Spleen (tissue), 11 donors: ENCODE measurements around the gene C12orf57. TPM values are rescaled to one million over a fixed set of nuclear protein-coding genes. Genes with fewer than 3 reads are reported as not detected.
A peak's percentile ranks its signal among the peaks of the same experiment; 100 is the strongest.

Experiments used
- DNase-seq: peaks from one replicate; pipeline ENCODE4 v3.0.0-alpha.2; 2020
- H3K27ac ChIP-seq, 8 donors: fragments of 200-600 bp; sonication (generic) in 7 of 8; 1 replicate in 4 of 8; 2 replicates in 4 of 8; pipeline versions ENCODE4 v1.5.0 to v1.8.0; 2016 to 2021; ENCODE audit warnings: inconsistent platforms in 4 of 8, mild to moderate bottlenecking in 4 of 8, moderate library complexity in 1 of 8
- H3K27me3 ChIP-seq, 7 donors: fragments of 200-600 bp; sonication (generic) in 6 of 7; replicated peaks in 1 of 7; 1 replicate in 4 of 7; 2 replicates in 3 of 7; pipeline versions ENCODE4 v1.5.0 to v1.8.0; 2016 to 2021; ENCODE audit warnings: inconsistent platforms in 3 of 7, mild to moderate bottlenecking in 1 of 7
- H3K36me3 ChIP-seq, 6 donors: fragments of 200-600 bp; sonication (generic) in 5 of 6; 1 replicate in 4 of 6; 2 replicates in 2 of 6; pipeline versions ENCODE4 v1.5.0 to v1.8.0; 2016 to 2021; ENCODE audit warnings: inconsistent platforms in 2 of 6
- H3K4me1 ChIP-seq, 6 donors: fragments of 200-600 bp; sonication (generic) in 5 of 6; 1 replicate in 3 of 6; 2 replicates in 3 of 6; pipeline versions ENCODE4 v1.5.0 to v1.8.0; 2016 to 2021; ENCODE audit warnings: inconsistent platforms in 3 of 6
- H3K4me3 ChIP-seq, 8 donors: fragments of 200-600 bp; sonication (generic) in 7 of 8; 1 replicate in 4 of 8; 2 replicates in 4 of 8; pipeline versions ENCODE4 v1.5.0 to v1.8.0; 2016 to 2021; ENCODE audit warnings: inconsistent platforms in 4 of 8, mild to moderate bottlenecking in 4 of 8, moderate library complexity in 2 of 8
- H3K9me3 ChIP-seq, 8 donors: fragments of 200-600 bp; sonication (generic) in 7 of 8; 1 replicate in 4 of 8; 2 replicates in 4 of 8; pipeline versions ENCODE4 v1.5.0 to v1.8.0; 2016 to 2021; ENCODE audit warnings: inconsistent platforms in 4 of 8
- CTCF ChIP-seq, 11 experiments: fragments of 200-600 bp in 7 of 11; fragments of 450-650 bp in 4 of 11; sonication (generic) in 4 of 11; IDR thresholded peaks in 8 of 11; conservative IDR thresholded peaks in 3 of 11; 1 replicate in 7 of 11; 2 replicates in 4 of 11; pipeline versions ENCODE4 v1.4.0 to v1.8.0; 2016 to 2021; ENCODE audit warnings: antibody characterized with exemption in 11 of 11, inconsistent platforms in 4 of 11, mild to moderate bottlenecking in 1 of 11
- POLR2A ChIP-seq, 3 donors: fragments of 450-650 bp; IDR thresholded peaks; one replicate each; pipeline ENCODE4 v1.5.1; 2017; ENCODE audit warnings: antibody characterized with exemption in 3 of 3, mild to moderate bottlenecking in 1 of 3
- POLR2AphosphoS5 ChIP-seq, 3 donors: sonication (generic); formaldehyde crosslinking; IDR thresholded peaks; one replicate each; pipeline ENCODE4 v1.5.1; 2017; ENCODE audit warnings: antibody characterized with exemption in 3 of 3
- WGBS, 5 donors: extraction: QIAGEN DNeasy Blood & Tissue Kit in 3 of 5; methylation state at CpG; one replicate each; pipeline versions ENCODE4 v1.1.5 to v1.1.7; 2013 to 2018; 5-methylcytosine and 5-hydroxymethylcytosine counted together
- intact Hi-C: fragments of 100-400 bp; cut with DNase I; formaldehyde crosslinking; loops from one replicate; pipeline ENCODE4 v1.15.0; 2023; ENCODE audit warnings: low total_unique reads
- polyA plus RNA-seq, 3 donors: library from polyadenylated mRNA; stranded (reverse); fragments of 200-250 nt; gene quantifications; one replicate each; pipeline ENCODE4 v1.2.1, GENCODE V29; 2013
- total RNA-seq, 7 donors: library from RNA; depleted of rRNA in 3 of 7; stranded (reverse); fragments of >200 nt in 3 of 7; fragmentation: NEBNext Ultra II Directional in 4 of 7; extraction: Animal tissue kit (Norgen Biotek cat#: 25700) in 4 of 7; gene quantifications; one replicate each; pipeline versions ENCODE4 v1.1.0 to v1.2.1, GENCODE V29; 2016 to 2021
- donor health status: healthy with polysubstance abuse.
- donor health status: DM: no; HTN: no; CAD: no; lungs with moderate emphysema.
- donor health status: DM: no; HTN: no; CAD: no.
- donor health status: Bipolar disorder and iron deficiency.
- donor health status: healthy.
- donor health status: DM: no; HTN: no; CAD: no.
- donor health status: DM: yes; HTN: yes; CAD: no.

The C12orf57 gene
- total and polyA plus RNA-seq, 10 donors = 79.2 to 364 (median 212) TPM

DNA sequence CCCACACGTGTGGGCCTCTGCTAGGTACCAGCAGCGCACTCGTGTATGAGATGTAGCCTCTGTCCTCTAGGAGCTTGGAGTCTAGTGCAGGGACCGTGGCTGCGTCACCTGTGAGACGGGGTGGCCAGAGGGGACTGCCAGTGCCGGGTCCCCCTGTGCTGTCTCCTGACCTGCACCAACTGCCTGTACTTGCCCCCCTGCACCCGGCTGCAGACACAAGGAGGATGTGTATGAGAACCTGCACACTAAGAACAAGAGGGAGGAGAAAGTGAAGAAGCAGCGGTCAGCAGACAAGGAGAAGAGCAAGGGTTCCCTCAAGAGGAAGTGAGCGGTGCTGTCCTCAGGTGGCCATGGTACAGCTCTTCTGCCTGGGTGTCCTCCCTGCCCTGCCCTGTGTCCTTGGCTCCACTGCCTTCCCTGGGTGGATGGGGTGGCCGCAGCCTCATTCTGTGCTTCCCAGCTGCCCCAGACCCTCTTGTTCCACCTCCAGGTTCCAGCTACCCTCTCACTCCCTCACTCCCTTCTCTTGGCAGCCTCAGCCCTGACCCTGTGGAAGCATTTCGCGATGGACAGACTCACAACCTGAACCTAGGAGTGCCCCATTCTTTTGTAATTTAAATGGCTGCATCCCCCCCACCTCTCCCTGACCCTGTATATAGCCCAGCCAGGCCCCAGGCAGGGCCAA is 16.9 kb downstream of the C12orf57 start:
- no peaks in the 10 kb centered on the region for H3K27me3 ChIP-seq

DNA sequence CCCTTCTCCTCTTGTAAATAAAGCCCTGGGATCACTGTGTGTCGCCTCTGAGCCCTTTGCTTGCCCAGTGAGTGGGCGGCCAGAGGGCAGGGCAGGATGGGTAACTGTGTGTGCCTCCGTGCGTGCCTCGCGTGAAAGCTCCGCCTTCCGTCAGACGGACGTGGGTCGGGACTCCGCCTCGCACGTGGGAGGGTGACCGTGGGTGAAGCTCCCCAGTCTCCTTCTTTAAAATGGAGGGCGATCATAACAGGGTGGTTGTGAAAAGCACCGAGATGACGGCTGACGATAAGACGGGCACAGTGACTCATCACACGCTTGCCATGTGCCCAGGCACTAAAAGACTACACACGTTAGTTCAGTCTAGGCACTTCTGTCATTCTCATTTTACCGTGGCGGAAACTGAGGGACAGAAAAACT is 17.5 kb downstream of the C12orf57 start:
- peak overlapping the region; percentile 80 to 99 (median 93) for H3K27ac ChIP-seq
- TF ChIP-seq POLR2AphosphoS5 (IDR thresholded peaks at IDR 0.05) (peak; percentile 71 to 87 (median 76)), CTCF (IDR thresholded peaks at IDR 0.05 in 8 of 11, conservative IDR thresholded peaks at IDR 0.05 in 3 of 11) (no peak), POLR2A (IDR thresholded peaks at IDR 0.05) (no peak)
- WGBS, 5 donors = 19 to 31% (median 23%) methylated on average over 23 to 24 of the region's 24 CpGs
- no peaks in the 10 kb centered on the region for H3K9me3 ChIP-seq
- H3K36me3 ChIP-seq = peaks cover 0 to 68% (median 51%) of the 10 kb centered on the region in 6 donors
- peak; percentile 95 for DNase-seq
- intact Hi-C loops = loop anchor here (10.0 kb wide), 1 partner anchor 96 kb away; the partner anchor contains the start of gene TPI1
- peak overlapping the region in 2 of 8 donors; percentile 17 to 97 for H3K4me3 ChIP-seq
- H3K27me3 ChIP-seq = no peaks in the 10 kb centered on the region
- H3K4me1 ChIP-seq = peaks cover 68 to 96% (median 84%) of the 10 kb centered on the region in 6 donors

More for the DNA sequence above, 16.9 kb downstream of the C12orf57 start:
- intact Hi-C loops = loop anchor here (10.0 kb wide), 1 partner anchor 96 kb away; the partner anchor contains the start of gene TPI1
- peak; percentile 85 for DNase-seq
- 61 to 70% (median 64%) methylated on average over 13 of the region's 13 CpGs for WGBS, 5 donors
- Histone ChIP-seq H3K27ac (peak overlapping the region; percentile 80 to 99 (median 93)), H3K36me3 (peaks cover 0 to 68% (median 51%) of the 10 kb centered on the region in 6 donors), H3K4me1 (peaks cover 73 to 100% (median 90%) of the 10 kb centered on the region in 6 donors), H3K9me3 (no peaks in the 10 kb centered on the region), H3K4me3 (peak overlapping the region in 3 of 8 donors; percentile 17 to 97 (median 30))
- TF ChIP-seq POLR2A (IDR thresholded peaks at IDR 0.05) (no peak), POLR2AphosphoS5 (IDR thresholded peaks at IDR 0.05) (peak in 2 of 3 donors; percentile 53 to 76), CTCF (IDR thresholded peaks at IDR 0.05 in 8 of 11, conservative IDR thresholded peaks at IDR 0.05 in 3 of 11) (peak in 6 of 11 experiments; percentile 12 to 55 (median 28))

GRCh38 chr12:6961695-6962284 is 18.0 kb downstream of the C12orf57 start:
- TF ChIP-seq POLR2AphosphoS5 (IDR thresholded peaks at IDR 0.05) (peak; percentile 37 to 62 (median 48)), POLR2A (IDR thresholded peaks at IDR 0.05) (no peak), CTCF (IDR thresholded peaks at IDR 0.05 in 8 of 11, conservative IDR thresholded peaks at IDR 0.05 in 3 of 11) (peak in 8 of 11 experiments; percentile 13 to 56 (median 34))
- Histone ChIP-seq H3K4me3 (peak overlapping the region in 2 of 8 donors; percentile 17 to 97), H3K27ac (peak overlapping the region; percentile 80 to 99 (median 93))

More at GRCh38 chr12:6961695-6962284, 18.0 kb downstream of the C12orf57 start:
- intact Hi-C loops = loop anchor here (10.0 kb wide), 1 partner anchor 97 kb away; the partner anchor contains the start of gene TPI1
- WGBS, 5 donors = 9 to 28% (median 15%) methylated on average over 16 of the region's 16 CpGs
- Histone ChIP-seq H3K36me3 (peaks cover 0 to 68% (median 51%) of the 10 kb centered on the region in 6 donors), H3K27me3 (no peaks in the 10 kb centered on the region), H3K9me3 (no peaks in the 10 kb centered on the region), H3K4me1 (peaks cover 63 to 91% (median 79%) of the 10 kb centered on the region in 6 donors)
- peak; percentile 91 for DNase-seq
